ENCODE data around the gene PDZD4.
A peak's percentile ranks its signal among the peaks of the same experiment; 100 is the strongest.

DNA sequence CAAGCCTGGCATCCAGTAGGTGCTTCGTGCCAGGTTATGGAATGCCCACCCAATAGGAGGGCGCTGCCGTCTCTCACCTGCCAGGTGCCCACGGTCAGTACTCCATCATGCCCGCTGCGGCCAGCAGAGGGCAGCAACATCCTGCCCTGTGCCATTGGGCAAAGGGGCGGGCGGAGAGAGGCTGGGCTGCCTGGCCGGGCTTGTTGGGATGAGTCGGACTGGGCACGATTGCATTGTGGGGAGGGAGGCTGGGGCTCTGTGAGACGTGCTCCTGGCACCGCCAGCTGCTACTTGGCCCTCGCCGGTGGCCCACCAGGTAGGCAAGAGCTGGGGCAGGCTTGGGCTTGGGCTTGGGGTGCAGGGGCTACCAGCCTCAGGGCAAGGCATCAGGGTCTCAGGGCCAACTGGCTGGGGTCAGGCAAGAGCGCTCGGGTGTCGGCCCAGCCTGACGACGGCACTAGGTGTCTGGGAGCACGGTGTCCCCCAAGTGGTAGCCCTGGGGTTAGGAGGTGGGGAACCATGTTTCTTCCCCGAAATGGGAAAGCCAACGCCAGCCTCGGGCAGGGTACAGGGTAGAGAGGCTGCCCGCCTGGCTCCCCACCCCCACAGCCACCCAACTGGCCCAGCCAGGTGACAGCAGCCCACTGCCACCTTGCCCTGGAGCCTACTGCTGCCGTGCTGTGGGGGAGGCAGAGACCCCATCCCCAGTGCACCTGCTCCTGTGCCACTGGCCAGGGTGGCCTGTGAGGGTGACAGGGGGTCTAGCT, 66.2 kb downstream of the PDZD4 start, which contains the start of gene PLXNB3:
- TF ChIP-seq, protein P1, sequence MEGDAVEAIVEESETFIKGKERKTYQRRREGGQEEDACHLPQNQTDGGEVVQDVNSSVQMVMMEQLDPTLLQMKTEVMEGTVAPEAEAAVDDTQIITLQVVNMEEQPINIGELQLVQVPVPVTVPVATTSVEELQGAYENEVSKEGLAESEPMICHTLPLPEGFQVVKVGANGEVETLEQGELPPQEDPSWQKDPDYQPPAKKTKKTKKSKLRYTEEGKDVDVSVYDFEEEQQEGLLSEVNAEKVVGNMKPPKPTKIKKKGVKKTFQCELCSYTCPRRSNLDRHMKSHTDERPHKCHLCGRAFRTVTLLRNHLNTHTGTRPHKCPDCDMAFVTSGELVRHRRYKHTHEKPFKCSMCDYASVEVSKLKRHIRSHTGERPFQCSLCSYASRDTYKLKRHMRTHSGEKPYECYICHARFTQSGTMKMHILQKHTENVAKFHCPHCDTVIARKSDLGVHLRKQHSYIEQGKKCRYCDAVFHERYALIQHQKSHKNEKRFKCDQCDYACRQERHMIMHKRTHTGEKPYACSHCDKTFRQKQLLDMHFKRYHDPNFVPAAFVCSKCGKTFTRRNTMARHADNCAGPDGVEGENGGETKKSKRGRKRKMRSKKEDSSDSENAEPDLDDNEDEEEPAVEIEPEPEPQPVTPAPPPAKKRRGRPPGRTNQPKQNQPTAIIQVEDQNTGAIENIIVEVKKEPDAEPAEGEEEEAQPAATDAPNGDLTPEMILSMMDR (IDR thresholded peaks at IDR 0.05), result peak; percentile 59; the same call in 1 of the 2 replicates
- TF ChIP-seq JAZF1 (CRISPR knock-in tag; IDR thresholded peaks at IDR 0.05) (no peak), ZNF281 (CRISPR knock-in tag; IDR thresholded peaks at IDR 0.05) (no peak), SP1 (CRISPR knock-in tag; conservative IDR thresholded peaks at IDR 0.05) (0 out of 2 replicates have a peak, but pooled peaks have one; percentile 17), TEAD4 (CRISPR knock-in tag; IDR thresholded peaks at IDR 0.05) (no peak), ETV6 (CRISPR knock-in tag; IDR thresholded peaks at IDR 0.05) (no peak)

Data from WTC11 (cell line).